Lower leg skin (tissue), 4 donors: ENCODE data around the gene PCDH9. TPM values are rescaled to one million over a fixed set of nuclear protein-coding genes. Genes with fewer than 3 reads are reported as not detected.

Source experiments
- DNase-seq, 2 donors: peaks; one replicate each; pipeline ENCODE4 v3.0.0-alpha.2; 2019; ENCODE audit warnings: low spot score in 2 of 2
- H3K4me3 ChIP-seq: fragments of 200-600 bp; sonication (generic); 2 replicates; pipeline ENCODE4 v1.5.1; 2017; ENCODE audit warnings: mild to moderate bottlenecking, low read depth; ENCODE audit not compliant: poor library complexity, severe bottlenecking
- POLR2A ChIP-seq, 2 donors: fragments of 450-650 bp; IDR thresholded peaks; one replicate each; pipeline ENCODE4 v1.6.1; 2016 to 2017; ENCODE audit warnings: antibody characterized with exemption in 2 of 2, mild to moderate bottlenecking in 1 of 2, moderate library complexity in 1 of 2
- WGBS, 2 donors: methylation state at CpG; one replicate each; pipeline ENCODE4 v1.1.5; 2018; 5-methylcytosine and 5-hydroxymethylcytosine counted together
- intact Hi-C: fragments of 100-400 bp; cut with DNase I; formaldehyde crosslinking; loops from one replicate; pipeline ENCODE4 v1.15.0; 2023; ENCODE audit warnings: low total_unique reads
- total RNA-seq, 4 donors: library from RNA; depleted of rRNA; stranded (reverse); fragments of >200 nt; gene quantifications; one replicate each; pipeline ENCODE4 v1.1.0, GENCODE V29; 2016
- TF ChIP-seq, protein P1 (sequence below), 3 donors: fragments of 450-650 bp; IDR thresholded peaks; one replicate each; pipeline ENCODE4 v1.5.1; 2016; ENCODE audit warnings: antibody characterized with exemption in 3 of 3, mild to moderate bottlenecking in 3 of 3, moderate library complexity in 2 of 3

PCDH9 gene
- total RNA-seq, 4 donors from 2014 or later, result 0.21 to 0.84 (median 0.36) TPM

DNA sequence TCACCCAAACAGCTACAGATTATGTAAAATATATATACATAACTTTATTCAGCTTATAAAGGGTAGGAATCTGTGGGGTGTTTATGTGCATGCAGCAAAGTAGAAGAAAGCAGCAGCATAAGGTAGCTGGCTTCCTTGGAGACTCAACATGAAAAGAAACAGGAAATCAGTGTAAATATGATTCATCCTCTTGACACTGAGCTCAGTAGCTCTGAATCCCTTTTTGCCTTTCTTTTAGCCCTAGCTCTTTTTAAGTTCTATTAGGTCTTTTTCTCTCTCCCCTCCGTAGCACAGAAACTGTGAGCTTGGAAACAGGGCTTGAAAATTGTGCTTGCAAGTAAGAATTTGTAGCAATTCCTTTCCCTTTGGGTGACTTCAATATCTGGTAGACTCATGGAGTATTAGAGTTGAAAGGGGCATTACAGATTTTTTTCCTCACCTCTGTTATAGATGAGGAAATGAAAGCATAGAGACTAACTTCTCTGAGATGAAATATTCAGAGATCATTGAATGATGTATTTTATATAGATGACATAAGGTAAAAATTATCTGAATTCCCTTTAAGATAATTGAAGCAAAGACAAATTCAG, 314.4 kb downstream of the PCDH9 start:
- intact Hi-C loops, result no loop called here
- no peak overlapping the region for H3K4me3 ChIP-seq
- TF ChIP-seq, protein P1, sequence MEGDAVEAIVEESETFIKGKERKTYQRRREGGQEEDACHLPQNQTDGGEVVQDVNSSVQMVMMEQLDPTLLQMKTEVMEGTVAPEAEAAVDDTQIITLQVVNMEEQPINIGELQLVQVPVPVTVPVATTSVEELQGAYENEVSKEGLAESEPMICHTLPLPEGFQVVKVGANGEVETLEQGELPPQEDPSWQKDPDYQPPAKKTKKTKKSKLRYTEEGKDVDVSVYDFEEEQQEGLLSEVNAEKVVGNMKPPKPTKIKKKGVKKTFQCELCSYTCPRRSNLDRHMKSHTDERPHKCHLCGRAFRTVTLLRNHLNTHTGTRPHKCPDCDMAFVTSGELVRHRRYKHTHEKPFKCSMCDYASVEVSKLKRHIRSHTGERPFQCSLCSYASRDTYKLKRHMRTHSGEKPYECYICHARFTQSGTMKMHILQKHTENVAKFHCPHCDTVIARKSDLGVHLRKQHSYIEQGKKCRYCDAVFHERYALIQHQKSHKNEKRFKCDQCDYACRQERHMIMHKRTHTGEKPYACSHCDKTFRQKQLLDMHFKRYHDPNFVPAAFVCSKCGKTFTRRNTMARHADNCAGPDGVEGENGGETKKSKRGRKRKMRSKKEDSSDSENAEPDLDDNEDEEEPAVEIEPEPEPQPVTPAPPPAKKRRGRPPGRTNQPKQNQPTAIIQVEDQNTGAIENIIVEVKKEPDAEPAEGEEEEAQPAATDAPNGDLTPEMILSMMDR (IDR thresholded peaks at IDR 0.05), result no peak
- no peak for TF ChIP-seq POLR2A (IDR thresholded peaks at IDR 0.05)
- 63 to 69% methylated on average over 1 of the region's 1 CpG for WGBS, 2 donors
- DNase-seq, result no peak

- intact Hi-C loops, result no loop called here
- DNase-seq, result no peak
- TF ChIP-seq, protein P1 (IDR thresholded peaks at IDR 0.05), result no peak
- TF ChIP-seq POLR2A (IDR thresholded peaks at IDR 0.05), result no peak
- WGBS, 2 donors, result 60 to 73% methylated on average over 4 of the region's 4 CpGs
- no peak overlapping the region for H3K4me3 ChIP-seq
These were observed 316.0 kb downstream of the PCDH9 start for GRCh38 chr13:66914155-66914554.

- TF ChIP-seq POLR2A (IDR thresholded peaks at IDR 0.05), result no peak
- TF ChIP-seq, protein P1 (IDR thresholded peaks at IDR 0.05), result no peak
- 78 to 82% methylated on average over 4 of the region's 4 CpGs for WGBS, 2 donors
These were observed 318.7 kb downstream of the PCDH9 start for GRCh38 chr13:66911411-66911939.

GRCh38 chr13:66899955-66900354, 330.2 kb downstream of the PCDH9 start:
- TF ChIP-seq POLR2A (IDR thresholded peaks at IDR 0.05), result no peak
- TF ChIP-seq, protein P1 (IDR thresholded peaks at IDR 0.05), result no peak
- no peak for DNase-seq
- WGBS, 2 donors, result 85 to 89% methylated on average over 3 of the region's 3 CpGs
- intact Hi-C loops, result no loop called here
- H3K4me3 ChIP-seq, result no peak overlapping the region

More at GRCh38 chr13:66911411-66911939, 318.7 kb downstream of the PCDH9 start:
- no peak for DNase-seq
- no peak overlapping the region for H3K4me3 ChIP-seq
- intact Hi-C loops, result no loop called here

DNA sequence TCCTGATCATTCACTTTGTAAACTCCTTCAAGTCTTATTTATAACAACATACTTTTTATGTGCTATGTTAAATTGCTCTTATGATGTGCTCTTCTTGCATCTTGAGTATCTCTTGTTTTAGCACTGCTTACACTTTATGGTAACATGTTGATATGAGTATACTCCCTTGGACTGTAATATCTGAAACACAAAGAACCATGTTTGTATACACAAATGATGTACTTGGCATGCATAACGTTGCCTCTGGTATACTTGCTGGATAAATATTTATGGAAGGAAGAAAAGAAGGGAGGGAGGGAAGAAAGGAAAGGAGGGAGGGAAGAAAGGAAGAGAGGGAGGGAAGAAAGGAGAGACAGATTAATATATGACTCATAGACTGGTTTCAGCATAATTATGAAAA, 333.2 kb downstream of the PCDH9 start:
- no peak for TF ChIP-seq POLR2A (IDR thresholded peaks at IDR 0.05)
- WGBS, 2 donors, result 39 to 47% methylated on average over 1 of the region's 1 CpG
- intact Hi-C loops, result no loop called here
- no peak overlapping the region for H3K4me3 ChIP-seq
- DNase-seq, result no peak

GRCh38 chr13:66895780-66896179, 334.4 kb downstream of the PCDH9 start:
- TF ChIP-seq POLR2A (IDR thresholded peaks at IDR 0.05), result no peak
- TF ChIP-seq, protein P1 (IDR thresholded peaks at IDR 0.05), result no peak
- intact Hi-C loops, result no loop called here
- 51 to 56% methylated on average over 5 of the region's 5 CpGs for WGBS, 2 donors
- no peak overlapping the region for H3K4me3 ChIP-seq
- no peak for DNase-seq
